Fibroblast of lung (primary cell): ENCODE results near the gene GPR152.

ENCODE experiments used
- CTCF ChIP-seq, 2 donors: IDR thresholded peaks in 1 of 2; conservative IDR thresholded peaks in 1 of 2; 1 replicate in 1 of 2; 2 replicates in 1 of 2; pipeline ENCODE4 v1.5.1; 2011 to 2012; ENCODE audit warnings: low read length in 2 of 2, control low read depth in 1 of 2, inconsistent platforms in 1 of 2, low read depth in 1 of 2, mild to moderate bottlenecking in 1 of 2
- EZH2 ChIP-seq: IDR thresholded peaks from 2 replicates; pipeline ENCODE4 v1.5.1; 2012; ENCODE audit warnings: low read length, control low read depth, mild to moderate bottlenecking; ENCODE audit errors: missing control alignments

GRCh38 chr11:67448220-67448609, 4.3 kb downstream of the GPR152 start:
- no peak for TF ChIP-seq CTCF (conservative IDR thresholded peaks at IDR 0.05 in 1 of 2, IDR thresholded peaks at IDR 0.05 in 1 of 2; ENCODE audit: low read depth in 1 of 2, low read length in 2 of 2)
- no peak for TF ChIP-seq EZH2
